IMR-90 (cell line): ENCODE results near the gene RNF182. TPM values are rescaled to one million over a fixed set of nuclear protein-coding genes. Genes with fewer than 3 reads are reported as not detected.

ENCODE experiments used
- ATAC-seq: fragments of 200-7000 bp; cut with Tn5 transposase; 2 replicates; pipeline ENCODE4 v1.9.1; 2020; ENCODE audit warnings: low read depth, mild to moderate bottlenecking, moderate library complexity
- BruUV-seq: library from RNA; stranded (reverse); fragments of 400-500 nt; replicated peaks from 2 replicates; lab custom pipeline; 2021; lab: Mats Ljungman, UMichigan
- CTCF ChIA-PET: fragments of 300-600 bp; formaldehyde crosslinking; extraction: SDS; loops from one replicate; lab custom pipeline; 2021; ENCODE audit warnings: antibody characterized with exemption; lab: Yijun Ruan, JAX
- POLR2A ChIA-PET: fragments of 300-600 bp; sonication (Branson Sonifier 250); formaldehyde crosslinking; loops from one replicate; lab custom pipeline; 2022; ENCODE audit warnings: antibody characterized with exemption; ENCODE audit not compliant: unreplicated experiment; lab: Charles Lee
- DNase-seq: peaks from one replicate; pipeline ENCODE4 v3.0.0; 2013
- H2AFZ ChIP-seq: replicated peaks from 2 replicates; pipeline ENCODE3; 2013; ENCODE audit warnings: low read length, mild to moderate bottlenecking; ENCODE audit not compliant: poor library complexity
- H2AK5ac ChIP-seq: 2 replicates; pipeline ENCODE4 v1.6.1; 2013; ENCODE audit warnings: low read depth, low read length, inconsistent platforms
- H2AK9ac ChIP-seq: replicated peaks from 2 replicates; pipeline ENCODE3; 2013; ENCODE audit warnings: mild to moderate bottlenecking, low read depth, low read length, moderate library complexity; ENCODE audit not compliant: poor library complexity
- H2BK120ac ChIP-seq: 2 replicates; pipeline ENCODE4 v1.6.1; 2013; ENCODE audit warnings: low read depth, low read length, inconsistent platforms
- H2BK15ac ChIP-seq: 3 replicates; pipeline ENCODE4 v1.6.1; 2013; ENCODE audit warnings: low read depth, low read length, inconsistent platforms
- H2BK20ac ChIP-seq: 2 replicates; pipeline ENCODE4 v1.6.1; 2013; ENCODE audit warnings: low read depth, mild to moderate bottlenecking, inconsistent platforms, low read length, moderate library complexity
- H2BK5ac ChIP-seq: 2 replicates; pipeline ENCODE4 v1.6.1; 2013; ENCODE audit warnings: mild to moderate bottlenecking, low read depth, low read length, inconsistent platforms; ENCODE audit not compliant: poor library complexity, severe bottlenecking
- H3K14ac ChIP-seq: replicated peaks from 2 replicates; pipeline ENCODE4 v1.6.1; 2013; ENCODE audit warnings: low read depth, low read length, inconsistent platforms
- H3K18ac ChIP-seq: 2 replicates; pipeline ENCODE4 v1.6.1; 2013; ENCODE audit warnings: low read depth, low read length, control low read depth
- H3K23ac ChIP-seq: 2 replicates; pipeline ENCODE4 v1.6.1; 2013; ENCODE audit warnings: low read depth, low read length, inconsistent platforms
- H3K27ac ChIP-seq: 2 replicates; pipeline ENCODE4 v1.5.1; 2013; ENCODE audit warnings: mild to moderate bottlenecking, control low read depth, low read length; ENCODE audit not compliant: insufficient read depth
- H3K27me3 ChIP-seq: 2 replicates; pipeline ENCODE4 v1.6.1; 2013; ENCODE audit warnings: low read length; ENCODE audit not compliant: control insufficient read depth, insufficient read depth
- H3K36me3 ChIP-seq: 2 replicates; pipeline ENCODE4 v1.6.1; 2013; ENCODE audit warnings: low read length, mixed read lengths; ENCODE audit not compliant: control insufficient read depth, insufficient read depth
- H3K4ac ChIP-seq: 2 replicates; pipeline ENCODE4 v1.6.1; 2013; ENCODE audit warnings: low read depth, low read length, inconsistent platforms
- H3K4me1 ChIP-seq: 2 replicates; pipeline ENCODE4 v1.6.1; 2013; ENCODE audit warnings: low read length, mixed read lengths; ENCODE audit not compliant: control insufficient read depth, insufficient read depth
- H3K4me2 ChIP-seq: 2 replicates; pipeline ENCODE4 v1.6.1; 2013; ENCODE audit warnings: low read depth, mild to moderate bottlenecking, control low read depth, low read length, moderate library complexity
- H3K4me3 ChIP-seq: 2 replicates; pipeline ENCODE4 v1.5.1; 2013; ENCODE audit warnings: low read depth, mild to moderate bottlenecking, control low read depth, low read length, moderate library complexity; ENCODE audit not compliant: insufficient read depth
- H3K56ac ChIP-seq: 2 replicates; pipeline ENCODE4 v1.6.1; 2013; ENCODE audit warnings: low read length, inconsistent platforms; ENCODE audit not compliant: insufficient read depth; ENCODE audit errors: extremely low read depth
- H3K79me1 ChIP-seq, 2 experiments: 2 replicates each; pipeline ENCODE4 v1.6.1; 2013; ENCODE audit warnings: low read length in 2 of 2, inconsistent platforms in 1 of 2, low read depth in 1 of 2
- H3K9ac ChIP-seq: 2 replicates; pipeline ENCODE4 v1.6.1; 2013; ENCODE audit warnings: low read depth, low read length, control low read depth
- H3K9me1 ChIP-seq: 2 replicates; pipeline ENCODE4 v1.6.1; 2013; ENCODE audit warnings: low read length, inconsistent platforms; ENCODE audit not compliant: insufficient read depth
- H3K9me3 ChIP-seq: 2 replicates; pipeline ENCODE4 v1.6.1; 2013; ENCODE audit warnings: low read length; ENCODE audit not compliant: control insufficient read depth, insufficient read depth
- H4K20me1 ChIP-seq: 2 replicates; pipeline ENCODE4 v1.6.1; 2013; ENCODE audit warnings: low read length, inconsistent platforms; ENCODE audit not compliant: insufficient read depth
- H4K5ac ChIP-seq: 2 replicates; pipeline ENCODE4 v1.6.1; 2013; ENCODE audit warnings: mild to moderate bottlenecking, low read depth, low read length, control low read depth
- H4K8ac ChIP-seq, 2 experiments: 2 replicates each; pipeline ENCODE4 v1.6.1; 2013; ENCODE audit warnings: low read depth in 2 of 2, low read length in 2 of 2, control low read depth in 1 of 2, inconsistent platforms in 1 of 2
- H4K91ac ChIP-seq: 2 replicates; pipeline ENCODE4 v1.6.1; 2013; ENCODE audit warnings: low read depth, low read length, inconsistent platforms; ENCODE audit not compliant: insufficient read depth
- BHLHE40 ChIP-seq: fragments of 150-350 bp; IDR thresholded peaks from 2 replicates; pipeline ENCODE4 v1.6.1; 2016; ENCODE audit warnings: mild to moderate bottlenecking, low read depth, low read length
- CEBPB ChIP-seq: IDR thresholded peaks from 2 replicates; pipeline ENCODE4 v1.6.1; 2012; ENCODE audit warnings: low read depth, low read length, improper control_type of control experiment
- CHD1 ChIP-seq: IDR thresholded peaks from 2 replicates; pipeline ENCODE4 v1.6.1; 2012; ENCODE audit warnings: low read depth, low read length, improper control_type of control experiment
- FOS ChIP-seq: fragments of 150-350 bp; IDR thresholded peaks from 2 replicates; pipeline ENCODE4 v1.6.1; 2016; ENCODE audit warnings: low read depth, low read length
- MAFK ChIP-seq: IDR thresholded peaks from 2 replicates; pipeline ENCODE4 v1.6.1; 2012; ENCODE audit warnings: low read depth, low read length, improper control_type of control experiment
- MAZ ChIP-seq: IDR thresholded peaks from 2 replicates; pipeline ENCODE4 v1.6.1; 2012; ENCODE audit warnings: low read depth, mild to moderate bottlenecking, low read length, improper control_type of control experiment, moderate library complexity, borderline replicate concordance
- MXI1 ChIP-seq: IDR thresholded peaks from 2 replicates; pipeline ENCODE4 v1.6.1; 2012; ENCODE audit warnings: low read depth, mild to moderate bottlenecking, low read length, moderate library complexity, borderline replicate concordance
- NFE2L2 ChIP-seq: fragments of 150-350 bp; IDR thresholded peaks from 2 replicates; pipeline ENCODE4 v1.6.1; 2016; ENCODE audit warnings: low read depth, mild to moderate bottlenecking, low read length
- POLR2A ChIP-seq: IDR thresholded peaks from 2 replicates; pipeline ENCODE4 v1.6.1; 2012; ENCODE audit warnings: mild to moderate bottlenecking, low read depth, low read length
- RAD21 ChIP-seq: IDR thresholded peaks from 2 replicates; pipeline ENCODE4 v1.6.1; 2012; ENCODE audit warnings: low read length, improper control_type of control experiment
- RFX5 ChIP-seq: IDR thresholded peaks from 2 replicates; pipeline ENCODE4 v1.8.0; 2012; ENCODE audit warnings: low read depth, mild to moderate bottlenecking, low read length, moderate library complexity
- SMC3 ChIP-seq: fragments of 150-350 bp; IDR thresholded peaks from 2 replicates; pipeline ENCODE4 v1.6.1; 2016; ENCODE audit warnings: low read depth, mild to moderate bottlenecking, antibody characterized with exemption, low read length, moderate library complexity
- WGBS, 2 experiments: methylation state at CpG; one replicate each; pipeline versions ENCODE4 v1.1.5 to v1.1.7; 2013; ENCODE audit warnings: missing lambda C conversion rate in 2 of 2; ENCODE audit not compliant: insufficient read length in 1 of 2; ENCODE audit errors: extremely low coverage in 2 of 2; 5-methylcytosine and 5-hydroxymethylcytosine counted together
- dilution Hi-C: fragments of 300-500 bp; cut with HindIII; formaldehyde crosslinking; loops from one replicate; pipeline ENCODE4 v1.14.3; 2018; ENCODE audit warnings: low sequenced_read_pairs; ENCODE audit not compliant: unreplicated experiment
- in situ Hi-C: fragments of 300-500 bp; cut with MboI; formaldehyde crosslinking; loops from 3 replicates; pipeline ENCODE4 v1.14.3; 2019; ENCODE audit warnings: low sequenced_read_pairs, inconsistent platforms, mixed read lengths
- intact Hi-C: fragments of 100-400 bp; cut with micrococcal nuclease; formaldehyde crosslinking; loops from 2 replicates; pipeline ENCODE4 v1.10.0; 2022
- polyA plus RNA-seq, 3 experiments: library from polyadenylated mRNA; depleted of rRNA; stranded (reverse); fragments of >200 nt; gene quantifications; 2 replicates each; pipeline ENCODE4 v1.2.3, GENCODE V29; 2012; ENCODE audit warnings: low replicate concordance in 1 of 3
- total RNA-seq: library from RNA; depleted of rRNA; stranded (reverse); fragments of >200 nt; gene quantifications from 2 replicates; pipeline ENCODE4 v1.2.3, GENCODE V29; 2012
- TF ChIP-seq, protein P1 (sequence below): fragments of 150-350 bp; IDR thresholded peaks from 2 replicates; pipeline ENCODE4 v1.6.1; 2017; ENCODE audit warnings: mild to moderate bottlenecking, antibody characterized with exemption, low read length, low read depth
- TF ChIP-seq, protein P2 (sequence below): fragments of 150-350 bp; IDR thresholded peaks from 2 replicates; pipeline ENCODE4 v1.6.1; 2016; ENCODE audit warnings: low read depth, mild to moderate bottlenecking, low read length, moderate library complexity, borderline replicate concordance

The RNF182 gene
- total and polyA plus RNA-seq, 2 of the 4 experiments (the other 2 are of a cell fraction): 4.1 to 9.1 TPM

DNA sequence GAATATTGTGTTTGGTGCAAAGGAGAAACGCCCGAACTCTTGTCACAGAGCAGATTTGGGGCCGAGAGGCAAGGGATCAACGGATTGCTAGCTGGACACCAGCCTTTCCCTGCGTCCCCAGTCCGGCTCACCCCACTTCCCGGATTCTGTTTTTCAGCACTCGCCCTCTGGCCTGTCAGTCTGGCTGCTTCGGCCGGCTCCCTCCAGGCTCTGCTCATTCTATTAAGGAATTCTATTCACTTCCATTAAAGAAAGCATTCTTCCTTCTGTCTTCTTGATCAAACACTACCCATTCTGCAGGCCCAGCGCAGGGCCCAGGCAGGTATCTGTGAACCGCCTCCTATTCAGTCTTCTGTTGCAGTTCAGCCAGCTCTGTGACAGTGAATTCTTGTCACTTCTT lies 91.7 kb downstream of the RNF182 start:
- no peaks in the 10 kb centered on the region for H3K9me1 ChIP-seq
- BruUV-seq: no TSS peak
- no peak overlapping the region for H3K27ac ChIP-seq
- no peak overlapping the region for H3K4me2 ChIP-seq
- H2AK5ac ChIP-seq: no peak overlapping the region
- H4K5ac ChIP-seq: no peak overlapping the region
- no peak for TF ChIP-seq BHLHE40
- no peak for TF ChIP-seq MXI1
- no peak for TF ChIP-seq CEBPB
- TF ChIP-seq, protein P1, sequence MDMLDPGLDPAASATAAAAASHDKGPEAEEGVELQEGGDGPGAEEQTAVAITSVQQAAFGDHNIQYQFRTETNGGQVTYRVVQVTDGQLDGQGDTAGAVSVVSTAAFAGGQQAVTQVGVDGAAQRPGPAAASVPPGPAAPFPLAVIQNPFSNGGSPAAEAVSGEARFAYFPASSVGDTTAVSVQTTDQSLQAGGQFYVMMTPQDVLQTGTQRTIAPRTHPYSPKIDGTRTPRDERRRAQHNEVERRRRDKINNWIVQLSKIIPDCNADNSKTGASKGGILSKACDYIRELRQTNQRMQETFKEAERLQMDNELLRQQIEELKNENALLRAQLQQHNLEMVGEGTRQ: no peak
- no peak for TF ChIP-seq MAFK
- TF ChIP-seq, protein P2, sequence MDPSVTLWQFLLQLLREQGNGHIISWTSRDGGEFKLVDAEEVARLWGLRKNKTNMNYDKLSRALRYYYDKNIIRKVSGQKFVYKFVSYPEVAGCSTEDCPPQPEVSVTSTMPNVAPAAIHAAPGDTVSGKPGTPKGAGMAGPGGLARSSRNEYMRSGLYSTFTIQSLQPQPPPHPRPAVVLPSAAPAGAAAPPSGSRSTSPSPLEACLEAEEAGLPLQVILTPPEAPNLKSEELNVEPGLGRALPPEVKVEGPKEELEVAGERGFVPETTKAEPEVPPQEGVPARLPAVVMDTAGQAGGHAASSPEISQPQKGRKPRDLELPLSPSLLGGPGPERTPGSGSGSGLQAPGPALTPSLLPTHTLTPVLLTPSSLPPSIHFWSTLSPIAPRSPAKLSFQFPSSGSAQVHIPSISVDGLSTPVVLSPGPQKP: no peak
- no peak for TF ChIP-seq MAZ
- no peak for TF ChIP-seq NFE2L2
- no peak for TF ChIP-seq SMC3
- TF ChIP-seq RFX5: no peak
- no peak for TF ChIP-seq FOS
- no peak for TF ChIP-seq CHD1
- no peak for TF ChIP-seq POLR2A
- no peak for TF ChIP-seq RAD21
- ATAC-seq (no peak), DNase-seq (no peak)
- 76% methylated on average over 7 of the region's 12 CpGs; no CpG with 5 or more reads in 1 of the 2 experiments for WGBS, 2 experiments
- no peak overlapping the region for H3K4me3 ChIP-seq
- ChIA-PET CTCF (no interaction called here), POLR2A (no interaction called here)
- no peak overlapping the region for H2AK9ac ChIP-seq
- no peak overlapping the region for H3K4ac ChIP-seq
- peaks cover 10% of the 10 kb centered on the region for H3K9me3 ChIP-seq
- no peak overlapping the region for H2BK5ac ChIP-seq
- no peaks in the 10 kb centered on the region for H4K20me1 ChIP-seq
- no peak overlapping the region for H3K56ac ChIP-seq
- peak overlapping the region; percentile 42 for H3K14ac ChIP-seq
- H3K79me1 ChIP-seq: no peaks in the 10 kb centered on the region
- peak overlapping the region; percentile 18; the same call in 1 of the 2 replicates for H4K91ac ChIP-seq
- H2BK20ac ChIP-seq: peak overlapping the region; percentile 1; the same call in 1 of the 2 replicates
- no peak overlapping the region for H2AFZ ChIP-seq
- dilution Hi-C loops: no loop called here
- no peak overlapping the region for H2BK15ac ChIP-seq
- H3K9ac ChIP-seq: no peak overlapping the region
- H3K27me3 ChIP-seq: peaks cover 4% of the 10 kb centered on the region; the same call in 1 of the 2 replicates
- in situ Hi-C loops: no loop called here
- H2BK120ac ChIP-seq: no peak overlapping the region
- H3K23ac ChIP-seq: no peak overlapping the region
- H3K18ac ChIP-seq: peak overlapping the region; percentile 22; the same call in 1 of the 2 replicates
- H4K8ac ChIP-seq: no peak overlapping the region
- intact Hi-C loops: no loop called here
- H3K4me1 ChIP-seq: peaks cover 2% of the 10 kb centered on the region; the same call in 1 of the 2 replicates
- H3K36me3 ChIP-seq: no peaks in the 10 kb centered on the region
